Astrocyte of the cerebellum (primary cell): ENCODE results near the gene NMT1.

Experiments
- DNase-seq: peaks from one replicate; pipeline ENCODE4 v3.0.0-alpha.2; 2011; ENCODE audit warnings: low read depth
- H3K4me3 ChIP-seq: 2 replicates; pipeline ENCODE4 v1.5.1; 2011; ENCODE audit warnings: mild to moderate bottlenecking, low read depth, low read length, moderate library complexity
- CTCF ChIP-seq: IDR thresholded peaks from 2 replicates; pipeline ENCODE4 v1.5.1; 2012; ENCODE audit warnings: low read length, low read depth, moderate library complexity, mild to moderate bottlenecking; ENCODE audit errors: missing control alignments
- in situ Hi-C: cut with HindIII; loops from 2 replicates; pipeline ENCODE4 v1.10.0; 2017; ENCODE audit warnings: low sequenced_read_pairs

Gene NMT1

GRCh38 chr17:45060797-45061605 lies at the start of gene NMT1:
TSS of gene NMT1 (plus strand) at chr17:45061317. CDS start at chr17:45061330, 13 bp downstream.
- peak; percentile 100 for DNase-seq
- no peak for TF ChIP-seq CTCF
- in situ Hi-C loops = no loop called here
- peak within 1 kb of the TSS; percentile 60 for H3K4me3 ChIP-seq

GRCh38 chr17:45011767-45012166 lies 49.4 kb upstream of the NMT1 start:
- TF ChIP-seq CTCF = no peak
- in situ Hi-C loops = no loop called here
- no peak for DNase-seq
- no peak overlapping the region for H3K4me3 ChIP-seq

GRCh38 chr17:45013021-45013997 lies 47.8 kb upstream of the NMT1 start:
- no peak for TF ChIP-seq CTCF
- H3K4me3 ChIP-seq = no peak overlapping the region
- peak; percentile 3 for DNase-seq
- in situ Hi-C loops = no loop called here

GRCh38 chr17:45016237-45016636 lies 44.9 kb upstream of the NMT1 start:
- in situ Hi-C loops = no loop called here
- no peak for DNase-seq
- TF ChIP-seq CTCF = no peak
- H3K4me3 ChIP-seq = no peak overlapping the region

- in situ Hi-C loops = no loop called here
- DNase-seq = no peak
- peak; percentile 41 for TF ChIP-seq CTCF
- H3K4me3 ChIP-seq = no peak overlapping the region
Measured at GRCh38 chr17:45016823-45017222, 44.3 kb upstream of the NMT1 start.

GRCh38 chr17:45018514-45018847 lies 42.6 kb upstream of the NMT1 start:
- DNase-seq = no peak
- TF ChIP-seq CTCF = no peak
- H3K4me3 ChIP-seq = peak overlapping the region; percentile 41
- in situ Hi-C loops = no loop called here
